Large intestine (tissue), 3 donors: Measurements from ENCODE around the gene EIF2AK3. TPM values are rescaled to one million over a fixed set of nuclear protein-coding genes. Genes with fewer than 3 reads are reported as not detected.
"Not testable (repeated sequence)": the region's sequence is repeated elsewhere in the genome, so short reads cannot be mapped to it uniquely, and the experiment has no call there.

Source experiments
- DNase-seq, 2 donors: peaks; one replicate each; pipeline versions ENCODE4 v3.0.0 to v3.0.0-alpha.2; 2013
- H3K27ac ChIP-seq: one replicate; pipeline ENCODE4 v1.5.1; 2013; ENCODE audit warnings: low read length
- H3K27me3 ChIP-seq: 2 replicates; pipeline ENCODE4 v1.6.1; 2013; ENCODE audit warnings: low read length; ENCODE audit not compliant: control insufficient read depth, insufficient read depth
- H3K36me3 ChIP-seq: 2 replicates; pipeline ENCODE4 v1.6.1; 2013; ENCODE audit warnings: low read length; ENCODE audit not compliant: control insufficient read depth, insufficient read depth
- H3K4me1 ChIP-seq: one replicate; pipeline ENCODE4 v1.6.1; 2013; ENCODE audit warnings: low read length; ENCODE audit not compliant: control insufficient read depth, insufficient read depth
- H3K4me3 ChIP-seq: one replicate; pipeline ENCODE4 v1.5.1; 2013; ENCODE audit warnings: low read length
- H3K9me3 ChIP-seq: one replicate; pipeline ENCODE4 v1.6.1; 2013; ENCODE audit warnings: mild to moderate bottlenecking, low read depth, low read length, moderate library complexity; ENCODE audit not compliant: control insufficient read depth
- WGBS: methylation state at CpG from one replicate; pipeline ENCODE4 v1.1.5; 2013; ENCODE audit warnings: low lambda C conversion rate; ENCODE audit not compliant: insufficient coverage; 5-methylcytosine and 5-hydroxymethylcytosine counted together
- polyA plus RNA-seq: library from polyadenylated mRNA; unstranded; fragments of 120-200 nt; gene quantifications from one replicate; pipeline ENCODE4 v1.2.1, GENCODE V29; 2013

Gene EIF2AK3
- polyA plus RNA-seq, 1 donor: 14.1 TPM

- H3K4me1 ChIP-seq: no peaks in the 10 kb centered on the region
- no peaks in the 10 kb centered on the region for H3K36me3 ChIP-seq
- no peaks in the 10 kb centered on the region for H3K9me3 ChIP-seq
- WGBS: no CpG with 5 or more reads among the region's 4 CpGs
- H3K27ac ChIP-seq: no peak overlapping the region
- no peak for DNase-seq
- no peaks in the 10 kb centered on the region for H3K27me3 ChIP-seq
- no peak overlapping the region for H3K4me3 ChIP-seq
These were observed 31.7 kb upstream of the EIF2AK3 start for GRCh38 chr2:88658881-88659537.

- DNase-seq: no peak
- no peaks in the 10 kb centered on the region for H3K36me3 ChIP-seq
- no peak overlapping the region for H3K4me3 ChIP-seq
- WGBS: 100% methylated on average over 1 of the region's 3 CpGs
- no peaks in the 10 kb centered on the region for H3K4me1 ChIP-seq
- no peaks in the 10 kb centered on the region for H3K9me3 ChIP-seq
- no peak overlapping the region for H3K27ac ChIP-seq
- no peaks in the 10 kb centered on the region for H3K27me3 ChIP-seq
These were observed 31.1 kb upstream of the EIF2AK3 start for GRCh38 chr2:88658326-88658725.

GRCh38 chr2:88657131-88657530 is 29.9 kb upstream of the EIF2AK3 start:
- no CpG with 5 or more reads among the region's 2 CpGs for WGBS
- no peak overlapping the region for H3K27ac ChIP-seq
- no peaks in the 10 kb centered on the region for H3K27me3 ChIP-seq
- no peaks in the 10 kb centered on the region for H3K9me3 ChIP-seq
- H3K4me3 ChIP-seq: no peak overlapping the region
- no peaks in the 10 kb centered on the region for H3K4me1 ChIP-seq
- peak in 1 of 2 donors; percentile 34 for DNase-seq
- H3K36me3 ChIP-seq: no peaks in the 10 kb centered on the region

GRCh38 chr2:88656690-88657089 is 29.4 kb upstream of the EIF2AK3 start:
- H3K27me3 ChIP-seq: no peaks in the 10 kb centered on the region
- H3K4me3 ChIP-seq: no peak overlapping the region
- DNase-seq: no peak
- no peaks in the 10 kb centered on the region for H3K36me3 ChIP-seq
- WGBS: no CpG with 5 or more reads among the region's 3 CpGs
- H3K27ac ChIP-seq: no peak overlapping the region
- H3K4me1 ChIP-seq: no peaks in the 10 kb centered on the region
- no peaks in the 10 kb centered on the region for H3K9me3 ChIP-seq

- Histone ChIP-seq H3K36me3 (no peaks in the 10 kb centered on the region), H3K27me3 (no peaks in the 10 kb centered on the region), H3K4me1 (no peaks in the 10 kb centered on the region), H3K27ac (no peak overlapping the region), H3K4me3 (no peak overlapping the region), H3K9me3 (no peaks in the 10 kb centered on the region)
- no peak for DNase-seq
- 92% methylated on average over 2 of the region's 2 CpGs for WGBS
These were observed 27.4 kb upstream of the EIF2AK3 start for GRCh38 chr2:88654714-88655113.

- H3K27me3 ChIP-seq: no peaks in the 10 kb centered on the region
- no peaks in the 10 kb centered on the region for H3K36me3 ChIP-seq
- no peaks in the 10 kb centered on the region for H3K9me3 ChIP-seq
- no peak overlapping the region for H3K27ac ChIP-seq
- no peak for DNase-seq
- 100% methylated on average over 1 of the region's 1 CpG for WGBS
- no peak overlapping the region for H3K4me3 ChIP-seq
- no peaks in the 10 kb centered on the region for H3K4me1 ChIP-seq
These were observed 24.4 kb upstream of the EIF2AK3 start for GRCh38 chr2:88651646-88652045.

GRCh38 chr2:88645291-88645882 is 18.1 kb upstream of the EIF2AK3 start:
- H3K27me3 ChIP-seq, H3K27ac ChIP-seq, H3K4me3 ChIP-seq, H3K4me1 ChIP-seq, DNase-seq, H3K36me3 ChIP-seq, H3K9me3 ChIP-seq: not testable (repeated sequence)
- WGBS: no CpG with 5 or more reads among the region's 2 CpGs

GRCh38 chr2:88642278-88642677 is 15.0 kb upstream of the EIF2AK3 start:
- H3K9me3 ChIP-seq: peaks cover 2% of the 10 kb centered on the region
- no peaks in the 10 kb centered on the region for H3K27me3 ChIP-seq
- no peak for DNase-seq
- no peaks in the 10 kb centered on the region for H3K4me1 ChIP-seq
- H3K4me3 ChIP-seq: no peak overlapping the region
- H3K36me3 ChIP-seq: no peaks in the 10 kb centered on the region
- H3K27ac ChIP-seq: no peak overlapping the region
- 64% methylated on average over 2 of the region's 3 CpGs for WGBS

- Histone ChIP-seq H3K9me3 (peaks cover 2% of the 10 kb centered on the region), H3K27ac (no peak overlapping the region), H3K27me3 (no peaks in the 10 kb centered on the region), H3K4me3 (no peak overlapping the region), H3K4me1 (no peaks in the 10 kb centered on the region), H3K36me3 (no peaks in the 10 kb centered on the region)
- no CpG with 5 or more reads among the region's 7 CpGs for WGBS
- no peak for DNase-seq
These were observed 14.1 kb upstream of the EIF2AK3 start for GRCh38 chr2:88641330-88641729.

GRCh38 chr2:88639865-88640264 is 12.6 kb upstream of the EIF2AK3 start:
- H3K27ac ChIP-seq: no peak overlapping the region
- no peak overlapping the region for H3K4me3 ChIP-seq
- H3K36me3 ChIP-seq: no peaks in the 10 kb centered on the region
- no peaks in the 10 kb centered on the region for H3K27me3 ChIP-seq
- no peak for DNase-seq
- peaks cover 2% of the 10 kb centered on the region for H3K9me3 ChIP-seq
- WGBS: no CpG with 5 or more reads among the region's 1 CpG
- H3K4me1 ChIP-seq: no peaks in the 10 kb centered on the region

GRCh38 chr2:88638743-88639142 is 11.5 kb upstream of the EIF2AK3 start:
- 75% methylated on average over 1 of the region's 3 CpGs for WGBS
- H3K4me1 ChIP-seq: no peaks in the 10 kb centered on the region
- DNase-seq: no peak
- H3K4me3 ChIP-seq: no peak overlapping the region
- peaks cover 2% of the 10 kb centered on the region for H3K9me3 ChIP-seq
- H3K36me3 ChIP-seq: no peaks in the 10 kb centered on the region
- no peaks in the 10 kb centered on the region for H3K27me3 ChIP-seq
- H3K27ac ChIP-seq: no peak overlapping the region
